GM21576 (cell line): ENCODE data around the gene RPL37A.

Experiments
- ATAC-seq: cut with Tn5 transposase; IDR thresholded peaks from one replicate; pipeline ENCODE4 v1.9.1; 2021; ENCODE audit warnings: mild to moderate bottlenecking, moderate library complexity; ENCODE audit not compliant: unreplicated experiment

RPL37A gene

DNA sequence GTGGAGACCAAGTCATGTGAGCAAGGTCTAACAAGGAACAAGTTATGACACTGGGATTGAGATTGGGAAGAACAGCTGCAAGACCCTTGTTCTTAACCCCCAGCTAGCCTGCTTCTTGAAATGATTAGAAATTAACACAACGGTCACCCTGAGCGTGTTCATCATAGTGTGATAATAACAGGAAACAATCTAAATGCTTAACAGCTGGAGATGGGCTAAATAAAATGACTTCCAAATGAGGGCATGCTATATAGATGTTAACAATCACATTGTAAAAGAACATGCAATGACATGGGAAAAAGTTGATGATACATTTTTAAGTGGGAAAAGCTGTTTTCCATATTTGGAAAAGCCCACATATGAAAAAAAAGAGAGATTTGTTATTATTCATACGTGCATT lies 47.6 kb downstream of the RPL37A start:
- no peak for ATAC-seq

GRCh38 chr2:216546641-216547403 lies 48.2 kb downstream of the RPL37A start:
- ATAC-seq = no peak

DNA sequence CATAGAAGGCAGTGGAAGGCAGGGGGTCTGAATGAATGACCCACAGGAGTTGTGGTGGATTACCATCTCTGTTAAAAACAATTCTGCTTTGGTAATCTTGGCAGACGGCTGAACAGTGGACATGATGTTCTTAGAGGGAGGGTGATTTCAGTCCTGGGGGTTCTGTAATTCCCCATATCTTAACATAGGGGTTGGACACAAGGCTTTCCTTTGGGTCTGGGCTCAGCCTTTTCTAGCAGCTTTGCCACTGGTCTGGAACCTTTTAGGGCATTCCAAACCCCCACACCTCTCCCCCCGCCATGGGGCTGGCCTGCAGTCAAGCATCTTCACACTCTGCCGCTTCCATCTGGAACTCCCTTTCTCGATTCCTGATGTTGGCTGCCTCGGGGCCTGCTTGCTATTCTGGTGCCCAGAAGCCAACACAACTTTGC lies 50.3 kb downstream of the RPL37A start:
- no peak for ATAC-seq

DNA sequence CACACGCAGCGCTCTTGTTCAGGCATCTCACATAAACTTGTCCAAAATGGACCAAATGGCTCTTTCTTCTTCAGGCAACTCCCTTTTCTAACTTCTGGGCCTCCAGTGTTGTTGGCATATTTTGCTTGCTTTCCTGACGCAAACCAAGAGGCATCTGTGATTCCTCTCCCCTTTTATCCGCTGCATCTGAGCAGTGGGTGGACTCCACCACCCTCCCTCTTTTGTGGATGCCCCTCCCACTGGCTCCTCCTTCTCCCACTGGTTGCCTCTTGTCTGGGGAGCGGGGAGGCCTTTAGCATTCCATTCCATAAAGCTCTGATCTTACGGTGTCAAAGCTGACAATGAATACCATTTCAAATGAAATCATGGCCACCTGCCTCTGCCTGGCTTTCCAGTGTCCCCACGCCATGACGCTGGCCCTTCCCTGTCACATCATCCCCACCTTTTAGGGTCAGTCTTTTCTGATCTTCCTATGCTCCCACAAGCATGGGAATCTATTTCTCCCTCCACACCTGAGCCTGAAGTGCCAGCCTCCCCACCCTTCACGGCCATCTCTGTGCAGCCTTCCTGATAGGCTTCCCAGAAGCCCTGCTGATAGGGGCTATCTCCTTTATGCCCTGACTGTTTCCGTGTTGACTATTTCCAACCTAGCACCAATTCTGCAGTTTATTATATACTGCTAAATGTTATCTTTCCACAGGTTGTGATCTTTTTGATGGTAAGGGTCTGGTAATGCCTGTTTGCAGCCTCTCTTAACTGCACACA lies 51.5 kb downstream of the RPL37A start:
- ATAC-seq = no peak

DNA sequence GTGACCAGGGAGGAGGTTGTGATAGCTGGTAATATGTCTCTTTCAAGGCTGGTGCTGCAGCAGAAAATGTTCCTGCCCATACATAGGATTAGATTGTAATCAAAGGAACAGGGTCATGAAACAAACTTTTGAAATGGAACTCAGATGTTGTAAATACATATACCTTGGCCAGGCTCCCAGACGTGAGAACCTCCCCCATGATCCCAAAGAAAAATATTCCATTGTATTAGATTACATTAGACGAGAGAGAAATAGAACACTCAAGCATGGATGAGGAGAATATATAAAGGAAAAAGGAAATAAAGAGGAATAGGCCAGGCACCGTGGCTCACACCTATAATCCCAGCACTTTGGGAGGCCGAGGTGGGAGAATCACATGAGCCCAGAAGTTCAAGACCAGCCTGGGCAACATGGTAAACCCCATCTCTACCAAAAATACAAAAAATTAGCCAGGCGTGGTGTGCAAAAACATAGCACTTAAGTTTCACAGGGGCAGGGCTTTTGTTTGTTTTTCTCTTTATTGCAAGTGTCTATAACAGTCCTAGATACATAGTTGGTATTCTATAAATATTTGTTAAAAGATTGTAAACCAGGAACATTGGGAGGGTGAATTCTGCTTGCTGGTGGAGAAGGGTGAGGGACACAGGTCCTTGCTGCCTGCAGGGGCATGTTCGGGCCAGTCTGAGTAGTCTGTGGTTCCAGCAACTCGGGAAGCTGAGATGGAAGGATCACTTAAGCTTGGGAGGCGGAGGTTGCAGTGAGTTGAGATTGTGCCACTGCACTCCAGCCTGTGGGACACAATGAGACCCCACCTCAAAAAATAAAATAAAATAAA lies 52.8 kb downstream of the RPL37A start:
- no peak for ATAC-seq

DNA sequence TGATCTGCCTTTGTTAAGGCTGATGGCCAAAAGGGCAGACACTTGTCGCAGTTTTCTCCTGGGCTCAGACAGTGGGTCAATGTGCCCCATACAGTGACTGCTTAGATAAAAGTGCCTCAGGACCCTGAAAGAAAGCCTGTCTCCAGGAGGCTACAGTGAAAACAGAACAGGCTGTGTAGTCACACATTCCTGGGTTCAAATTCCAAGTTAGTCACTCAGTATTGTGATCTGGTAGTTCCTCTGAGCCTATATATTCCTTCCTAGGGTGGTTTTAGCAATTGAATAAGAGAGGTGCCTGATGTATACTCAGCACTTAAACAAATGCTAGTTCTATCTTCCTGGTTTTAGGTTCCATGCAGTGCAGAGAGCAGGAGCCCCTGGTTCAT lies 54.4 kb downstream of the RPL37A start:
- no peak for ATAC-seq
